Epithelial cell of alveolus of lung (primary cell): Measurements from ENCODE around the gene SGSM1. TPM values are rescaled to one million over a fixed set of nuclear protein-coding genes. Genes with fewer than 3 reads are reported as not detected.

Source experiments
- total RNA-seq: library from RNA; depleted of rRNA; stranded (reverse); fragments of >200 nt; gene quantifications from 2 replicates; pipeline ENCODE4 v1.2.1, GENCODE V29; 2015

Gene SGSM1
- total RNA-seq, result not detected in 2 replicates

GRCh38 chr22:24805790-24806662 lies at the start of gene SGSM1:
Gene SGSM1 (plus strand): TSS chr22:24806211. CDS start chr22:24806326, 115 bp downstream.

GRCh38 chr22:24951942-24952836 lies 146.2 kb downstream of the SGSM1 start, which contains the start of gene KIAA1671:
Gene KIAA1671 (plus strand): TSS chr22:24952716. CDS start chr22:25028000, 75,284 bp downstream.

Other genes with a start within 250 kb of the SGSM1 start
- gene LRRC75B, start 213.1 kb upstream of the SGSM1 start, total RNA-seq, result 11.7 and 12.5 TPM in 2 replicates
- 1.4 and 2.5 TPM in 2 replicates for gene GGT1, start 203.0 kb upstream of the SGSM1 start, total RNA-seq
- not detected in 2 replicates for gene PIWIL3, start 31.5 kb upstream of the SGSM1 start, total RNA-seq
- not detected in 2 replicates for gene LHFPL7, start 140.5 kb downstream of the SGSM1 start, total RNA-seq
- 1.0 and 2.2 TPM in 2 replicates for gene KIAA1671, start 146.5 kb downstream of the SGSM1 start, total RNA-seq